Muscle layer of duodenum (tissue), 2 donors: ENCODE results near the gene SURF6.

ENCODE experiments used
- H3K27ac ChIP-seq: one replicate; pipeline ENCODE4 v1.7.0; 2013; ENCODE audit warnings: mild to moderate bottlenecking, low read length
- H3K27me3 ChIP-seq: one replicate; pipeline ENCODE4 v1.7.0; 2013; ENCODE audit warnings: low read depth, mild to moderate bottlenecking, control low read depth, low read length
- H3K36me3 ChIP-seq, 2 donors: one replicate each; pipeline ENCODE4 v1.7.0; 2013; ENCODE audit warnings: low read length in 2 of 2, control low read depth in 1 of 2, mild to moderate bottlenecking in 1 of 2; ENCODE audit not compliant: insufficient read depth in 2 of 2, control insufficient read depth in 1 of 2
- H3K4me1 ChIP-seq, 2 donors: one replicate each; pipeline ENCODE4 v1.7.0; 2013; ENCODE audit warnings: low read length in 2 of 2, mild to moderate bottlenecking in 2 of 2, control low read depth in 1 of 2, moderate library complexity in 1 of 2; ENCODE audit not compliant: insufficient read depth in 2 of 2, control insufficient read depth in 1 of 2
- H3K4me3 ChIP-seq, 2 donors: one replicate each; pipeline ENCODE4 v1.7.0; 2013; ENCODE audit warnings: low read length in 2 of 2, low read depth in 1 of 2, mild to moderate bottlenecking in 1 of 2
- H3K9me3 ChIP-seq, 2 donors: one replicate each; pipeline ENCODE4 v1.7.0; 2013; ENCODE audit warnings: low read length in 2 of 2, control low read depth in 1 of 2, mild to moderate bottlenecking in 1 of 2; ENCODE audit not compliant: control insufficient read depth in 1 of 2
- donor health status: healthy.

Gene SURF6

GRCh38 chr9:133280392-133280791 lies 55.6 kb downstream of the SURF6 start:
- no peak overlapping the region for H3K27ac ChIP-seq
- H3K9me3 ChIP-seq, result peaks cover 0 to 7% of the 10 kb centered on the region in 2 donors
- peaks cover 6% of the 10 kb centered on the region for H3K27me3 ChIP-seq
- H3K4me3 ChIP-seq, result no peak overlapping the region
- peaks cover 0 to 4% of the 10 kb centered on the region in 2 donors for H3K4me1 ChIP-seq
- no peaks in the 10 kb centered on the region for H3K36me3 ChIP-seq
